HCT116 (cell line): ENCODE results near the gene AZIN2. TPM values are rescaled to one million over a fixed set of nuclear protein-coding genes. Genes with fewer than 3 reads are reported as not detected.

ENCODE experiments used
- ATAC-seq: fragments of 200-7000 bp; cut with Tn5 transposase; 2 replicates; pipeline ENCODE4 v1.9.1; 2020; ENCODE audit warnings: mild to moderate bottlenecking, moderate library complexity
- BruUV-seq: library from RNA; stranded (reverse); fragments of 400-500 nt; replicated peaks from 2 replicates; lab custom pipeline; 2021; lab: Mats Ljungman, UMichigan
- CTCF ChIA-PET: fragments of 300-600 bp; sonication (Branson Sonifier 250); formaldehyde crosslinking; loops from one replicate; lab custom pipeline; 2021; ENCODE audit warnings: antibody characterized with exemption; lab: Charles Lee
- POLR2A ChIA-PET: fragments of 300-600, 350-600 bp; sonication (Branson Sonifier 250); formaldehyde crosslinking; loops from one replicate; lab custom pipeline; 2021; ENCODE audit warnings: antibody characterized with exemption; lab: Charles Lee
- RAD21 ChIA-PET, 2 experiments: fragments of 300-600 bp; sonication (Branson Sonifier 250); formaldehyde crosslinking; loops; one replicate each; lab custom pipeline; 2023; ENCODE audit warnings: low total read pairs in 2 of 2; ENCODE audit not compliant: uncharacterized antibody in 2 of 2, unreplicated experiment in 2 of 2, low non-redundant PET in 1 of 2; lab: Charles Lee
- DNase-seq: peaks from one replicate; pipeline ENCODE4 v3.0.0-alpha.2; 2010; ENCODE audit warnings: low read depth, low spot score
- H2AFZ ChIP-seq: fragments of 200-600 bp; shearing (Covaris generic), sonication (generic); 2 replicates; pipeline ENCODE4 v1.6.1; 2017; ENCODE audit warnings: low read depth, mixed run types, mixed read lengths, antibody characterized with exemption, low read length; ENCODE audit not compliant: poor library complexity, severe bottlenecking
- H3K27ac ChIP-seq: 2 replicates; pipeline ENCODE4 v1.5.1; 2012; ENCODE audit warnings: low read depth, low read length
- H3K27me3 ChIP-seq: fragments of 200-600 bp; sonication (generic); 2 replicates; pipeline ENCODE4 v1.6.1; 2016; ENCODE audit warnings: mixed run types, low read length, mixed read lengths; ENCODE audit not compliant: insufficient read depth
- H3K36me3 ChIP-seq, 2 experiments: fragments of 200-500 bp in 1 of 2; fragments of 200-600 bp in 1 of 2; sonication (Bioruptor generic) in 1 of 2; sonication (generic) in 1 of 2; 2 replicates each; pipeline versions ENCODE4 v1.5.1 to v1.6.1; 2014 to 2016; ENCODE audit warnings: low read length in 2 of 2, inconsistent platforms in 1 of 2, mixed read lengths in 1 of 2, mixed run types in 1 of 2; ENCODE audit not compliant: insufficient read depth in 2 of 2, control insufficient read depth in 1 of 2
- H3K4me1 ChIP-seq, 2 experiments: fragments of 200-600 bp in 1 of 2; sonication (generic) in 1 of 2; 2 replicates each; pipeline versions ENCODE4 v1.5.1 to v1.6.1; 2012 to 2017; ENCODE audit warnings: low read length in 2 of 2, inconsistent platforms in 1 of 2, mild to moderate bottlenecking in 1 of 2, mixed read lengths in 1 of 2, mixed run types in 1 of 2, moderate library complexity in 1 of 2; ENCODE audit not compliant: insufficient read depth in 2 of 2, control insufficient read depth in 1 of 2
- H3K4me2 ChIP-seq: fragments of 200-600 bp; sonication (generic); 2 replicates; pipeline ENCODE4 v1.6.1; 2017; ENCODE audit warnings: mixed run types, low read length, mixed read lengths
- H3K4me3 ChIP-seq, 2 experiments: fragments of 200-600 bp in 1 of 2; sonication (generic) in 1 of 2; replicated peaks in 1 of 2; 2 replicates each; pipeline ENCODE4 v1.5.1; 2011 to 2016; ENCODE audit warnings: low read length in 2 of 2, control low read depth in 1 of 2, low read depth in 1 of 2, mild to moderate bottlenecking in 1 of 2, mixed read lengths in 1 of 2, mixed run types in 1 of 2
- H3K79me2 ChIP-seq: fragments of 200-600 bp; sonication (generic); 2 replicates; pipeline ENCODE4 v1.6.1; 2017; ENCODE audit warnings: mild to moderate bottlenecking, mixed run types, low read length, moderate library complexity, mixed read lengths; ENCODE audit not compliant: insufficient read depth
- H3K9ac ChIP-seq: fragments of 200-600 bp; sonication (generic); 2 replicates; pipeline ENCODE4 v1.6.1; 2016; ENCODE audit warnings: low read length, mixed read lengths
- H3K9me2 ChIP-seq: fragments of 200-600 bp; sonication (generic), shearing (Covaris generic); 2 replicates; pipeline ENCODE4 v1.6.1; 2017; ENCODE audit warnings: mixed run types, mild to moderate bottlenecking, moderate library complexity; ENCODE audit not compliant: insufficient read depth
- H3K9me3 ChIP-seq, 2 experiments: fragments of 200-500 bp in 1 of 2; fragments of 200-600 bp in 1 of 2; sonication (Bioruptor generic) in 1 of 2; sonication (generic) in 1 of 2; 2 replicates each; pipeline ENCODE4 v1.6.1; 2014 to 2017; ENCODE audit warnings: low read length in 2 of 2, mixed read lengths in 2 of 2, inconsistent platforms in 1 of 2, low read depth in 1 of 2, mild to moderate bottlenecking in 1 of 2, mixed run types in 1 of 2, moderate library complexity in 1 of 2; ENCODE audit not compliant: control insufficient read depth in 1 of 2, insufficient read depth in 1 of 2
- H4K20me1 ChIP-seq: fragments of 200-600 bp; sonication (generic), shearing (Covaris generic); 2 replicates; pipeline ENCODE4 v1.6.1; 2017; ENCODE audit warnings: mixed run types, mild to moderate bottlenecking, moderate library complexity; ENCODE audit not compliant: insufficient read depth
- CBX3 ChIP-seq: IDR thresholded peaks from 2 replicates; pipeline ENCODE4 v1.6.1; 2012; ENCODE audit warnings: low read depth
- CTCF ChIP-seq, 3 experiments: fragments of 200-600 bp in 1 of 3; sonication (generic) in 1 of 3; IDR thresholded peaks in 2 of 3; conservative IDR thresholded peaks in 1 of 3; 2 replicates each; pipeline ENCODE4 v1.5.1; 2012 to 2017; ENCODE audit warnings: low read depth in 2 of 3, low read length in 2 of 3, antibody characterized with exemption in 1 of 3, borderline replicate concordance in 1 of 3, control low read depth in 1 of 3, mild to moderate bottlenecking in 1 of 3, mixed read lengths in 1 of 3, mixed run types in 1 of 3, moderate library complexity in 1 of 3; ENCODE audit not compliant: insufficient read depth in 1 of 3
- EGR1 ChIP-seq: IDR thresholded peaks from 2 replicates; pipeline ENCODE4 v1.6.1; 2012; ENCODE audit warnings: low read depth
- SIN3A ChIP-seq: IDR thresholded peaks from 2 replicates; pipeline ENCODE4 v1.6.1; 2012; ENCODE audit warnings: low read depth
- SP1 ChIP-seq: IDR thresholded peaks from 2 replicates; pipeline ENCODE4 v1.6.1; 2012; ENCODE audit warnings: low read depth
- intact Hi-C: fragments of 100-400 bp; cut with micrococcal nuclease; formaldehyde crosslinking; loops from 2 replicates; pipeline ENCODE4 v1.10.0; 2022
- total RNA-seq: library from RNA; stranded (reverse); gene quantifications from one replicate; pipeline ENCODE4 v1.2.1, GENCODE V29; 2021; ENCODE audit not compliant: unreplicated experiment
- TF ChIP-seq, protein P1 (sequence below): IDR thresholded peaks from 2 replicates; pipeline ENCODE4 v1.6.1; 2012
- TF ChIP-seq, protein P2 (sequence below): IDR thresholded peaks from 2 replicates; pipeline ENCODE4 v1.6.1; 2012; ENCODE audit warnings: low read depth
- TF ChIP-seq, protein P3 (sequence below): IDR thresholded peaks from 2 replicates; pipeline ENCODE4 v1.6.1; 2012

AZIN2 gene
- total RNA-seq, 1 experiment from 2014 or later, result 7.8 TPM

GRCh38 chr1:33080373-33080772, 580 bp upstream of the AZIN2 start:
- peaks cover 5 to 25% of the 10 kb centered on the region in 2 experiments for H3K4me1 ChIP-seq
- TF ChIP-seq SP1 (no peak), EGR1 (no peak), CTCF (IDR thresholded peaks at IDR 0.05 in 2 of 3, conservative IDR thresholded peaks at IDR 0.05 in 1 of 3; ENCODE audit: borderline replicate concordance in 1 of 3, insufficient read depth in 1 of 3, low read depth in 2 of 3, low read length in 2 of 3) (no peak), SIN3A (no peak)
- CTCF ChIA-PET, result interaction anchor here (1.3 to 1.5 kb wide), 2 partner anchors 47 to 202 kb away, joined by 5 read pairs; no protein-coding TSS in a partner anchor
- H3K9me2 ChIP-seq, result no peaks in the 10 kb centered on the region
- DNase-seq (no peak), ATAC-seq (no peak)
- no peaks in the 10 kb centered on the region for H3K36me3 ChIP-seq
- TSS peak; percentile 83 for BruUV-seq
- H3K9me3 ChIP-seq, result no peaks in the 10 kb centered on the region
- H3K4me3 ChIP-seq, result peak overlapping the region; percentile 66 to 82
- intact Hi-C loops, result no loop called here
- H2AFZ ChIP-seq, result peak overlapping the region; percentile 40
- H3K79me2 ChIP-seq, result no peaks in the 10 kb centered on the region
- no peaks in the 10 kb centered on the region for H3K27me3 ChIP-seq
- H3K9ac ChIP-seq, result peak overlapping the region; percentile 71
- H3K27ac ChIP-seq, result no peak overlapping the region
- peak overlapping the region; percentile 97 for H3K4me2 ChIP-seq
- RAD21 ChIA-PET, result no interaction called here
- POLR2A ChIA-PET, result interaction anchor here (0.6 to 1.8 kb wide), 9 partner anchors 9 to 205 kb away, joined by 3 to 5 read pairs (median 4); no protein-coding TSS in a partner anchor
- H4K20me1 ChIP-seq, result no peaks in the 10 kb centered on the region

DNA sequence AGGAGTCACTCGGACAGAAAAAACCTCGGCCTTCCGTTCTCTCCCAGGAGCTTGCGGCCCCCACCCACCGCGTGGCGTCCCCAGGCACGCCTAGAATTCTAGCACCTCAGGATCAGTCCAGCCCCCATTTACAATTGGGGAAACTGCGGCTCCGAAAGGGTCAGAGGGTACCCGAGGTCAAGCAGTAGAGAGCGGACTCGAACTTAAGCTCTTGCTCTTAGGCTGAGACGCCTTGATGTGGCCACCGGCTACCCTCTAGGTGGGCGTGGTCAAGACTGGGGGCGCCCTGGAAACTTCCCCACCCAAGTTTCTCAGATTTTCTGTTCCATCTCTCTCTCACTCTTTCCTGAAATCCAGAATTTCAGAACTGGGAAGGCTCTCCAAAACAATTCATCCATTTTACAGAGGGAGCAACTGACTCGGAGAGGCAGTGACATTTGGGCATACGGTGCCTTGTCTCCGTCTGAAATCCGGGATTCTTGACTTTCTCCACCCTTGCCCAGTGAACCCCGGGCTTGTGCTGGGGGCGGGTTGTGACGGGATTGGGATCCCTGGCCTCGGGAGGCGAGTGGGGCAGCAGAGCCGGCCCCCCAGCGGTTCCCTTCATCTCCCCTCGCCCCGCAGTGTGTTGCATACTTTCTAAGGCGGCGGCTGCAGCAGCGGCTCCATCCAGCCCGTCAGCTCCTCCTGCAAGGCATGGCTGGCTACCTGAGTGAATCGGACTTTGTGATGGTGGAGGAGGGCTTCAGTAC, 777 bp downstream of the AZIN2 start:
- Histone ChIP-seq H3K36me3 (no peaks in the 10 kb centered on the region), H3K9me2 (no peaks in the 10 kb centered on the region), H4K20me1 (no peaks in the 10 kb centered on the region), H3K9me3 (no peaks in the 10 kb centered on the region), H3K27me3 (no peaks in the 10 kb centered on the region), H3K4me2 (peak overlapping the region; percentile 97), H2AFZ (peak overlapping the region; percentile 56), H3K79me2 (no peaks in the 10 kb centered on the region), H3K4me3 (peak overlapping the region; percentile 66 to 82), H3K9ac (peak overlapping the region; percentile 71), H3K27ac (peak overlapping the region; percentile 49; the same call in 1 of the 2 replicates), H3K4me1 (peaks cover 5 to 25% of the 10 kb centered on the region in 2 experiments)
- RAD21 ChIA-PET, result interaction anchor here in 1 of 2 experiments (0.5 kb wide), 1 partner anchor 28 kb away, joined by 4 read pairs; no protein-coding TSS in a partner anchor
- intact Hi-C loops, result no loop called here
- CTCF ChIA-PET, result interaction anchor here (1.3 to 1.5 kb wide), 2 partner anchors 45 to 203 kb away, joined by 5 read pairs; no protein-coding TSS in a partner anchor
- DNase-seq (no peak), ATAC-seq (no peak; the same call in 1 of the 2 replicates)
- no TSS peak for BruUV-seq
- POLR2A ChIA-PET, result interaction anchor here (1.8 kb wide), 1 partner anchor 28 kb away, joined by 5 read pairs; no protein-coding TSS in a partner anchor
- TF ChIP-seq, protein P1, sequence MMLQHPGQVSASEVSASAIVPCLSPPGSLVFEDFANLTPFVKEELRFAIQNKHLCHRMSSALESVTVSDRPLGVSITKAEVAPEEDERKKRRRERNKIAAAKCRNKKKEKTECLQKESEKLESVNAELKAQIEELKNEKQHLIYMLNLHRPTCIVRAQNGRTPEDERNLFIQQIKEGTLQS, result no peak
- TF ChIP-seq, protein P2, sequence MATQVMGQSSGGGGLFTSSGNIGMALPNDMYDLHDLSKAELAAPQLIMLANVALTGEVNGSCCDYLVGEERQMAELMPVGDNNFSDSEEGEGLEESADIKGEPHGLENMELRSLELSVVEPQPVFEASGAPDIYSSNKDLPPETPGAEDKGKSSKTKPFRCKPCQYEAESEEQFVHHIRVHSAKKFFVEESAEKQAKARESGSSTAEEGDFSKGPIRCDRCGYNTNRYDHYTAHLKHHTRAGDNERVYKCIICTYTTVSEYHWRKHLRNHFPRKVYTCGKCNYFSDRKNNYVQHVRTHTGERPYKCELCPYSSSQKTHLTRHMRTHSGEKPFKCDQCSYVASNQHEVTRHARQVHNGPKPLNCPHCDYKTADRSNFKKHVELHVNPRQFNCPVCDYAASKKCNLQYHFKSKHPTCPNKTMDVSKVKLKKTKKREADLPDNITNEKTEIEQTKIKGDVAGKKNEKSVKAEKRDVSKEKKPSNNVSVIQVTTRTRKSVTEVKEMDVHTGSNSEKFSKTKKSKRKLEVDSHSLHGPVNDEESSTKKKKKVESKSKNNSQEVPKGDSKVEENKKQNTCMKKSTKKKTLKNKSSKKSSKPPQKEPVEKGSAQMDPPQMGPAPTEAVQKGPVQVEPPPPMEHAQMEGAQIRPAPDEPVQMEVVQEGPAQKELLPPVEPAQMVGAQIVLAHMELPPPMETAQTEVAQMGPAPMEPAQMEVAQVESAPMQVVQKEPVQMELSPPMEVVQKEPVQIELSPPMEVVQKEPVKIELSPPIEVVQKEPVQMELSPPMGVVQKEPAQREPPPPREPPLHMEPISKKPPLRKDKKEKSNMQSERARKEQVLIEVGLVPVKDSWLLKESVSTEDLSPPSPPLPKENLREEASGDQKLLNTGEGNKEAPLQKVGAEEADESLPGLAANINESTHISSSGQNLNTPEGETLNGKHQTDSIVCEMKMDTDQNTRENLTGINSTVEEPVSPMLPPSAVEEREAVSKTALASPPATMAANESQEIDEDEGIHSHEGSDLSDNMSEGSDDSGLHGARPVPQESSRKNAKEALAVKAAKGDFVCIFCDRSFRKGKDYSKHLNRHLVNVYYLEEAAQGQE, result no peak
- TF ChIP-seq, protein P3, sequence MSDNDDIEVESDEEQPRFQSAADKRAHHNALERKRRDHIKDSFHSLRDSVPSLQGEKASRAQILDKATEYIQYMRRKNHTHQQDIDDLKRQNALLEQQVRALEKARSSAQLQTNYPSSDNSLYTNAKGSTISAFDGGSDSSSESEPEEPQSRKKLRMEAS, result no peak
- TF ChIP-seq CBX3, result no peak
- no peak for TF ChIP-seq CTCF (IDR thresholded peaks at IDR 0.05 in 2 of 3, conservative IDR thresholded peaks at IDR 0.05 in 1 of 3; ENCODE audit: borderline replicate concordance in 1 of 3, insufficient read depth in 1 of 3, low read depth in 2 of 3, low read length in 2 of 3)
